ENCODE results near the gene NR2F2. TPM values are rescaled to one million over a fixed set of nuclear protein-coding genes. Genes with fewer than 3 reads are reported as not detected.

Gene NR2F2
- total RNA-seq, 6 experiments from 2014 or later: 11.6 to 30.0 (median 20.7) TPM

GRCh38 chr15:96342406-96343112 is 12.1 kb downstream of the NR2F2 start:
- no peak for DNase-seq
- 39% methylated on average over 15 of the region's 16 CpGs for WGBS (ENCODE audit: insufficient coverage, low coverage, low lambda C conversion rate, missing lambda C conversion rate)
- H3K27me3 ChIP-seq: no peaks in the 10 kb centered on the region

GRCh38 chr15:96343113-96344059 is 12.9 kb downstream of the NR2F2 start:
- Histone ChIP-seq H3K27ac (peak overlapping the region; percentile 90 to 97 (median 91)), H3K9me3 (no peaks in the 10 kb centered on the region), H3K4me1 (peaks cover 0 to 6% (median 3%) of the 10 kb centered on the region in 4 donors), H3K36me3 (no peaks in the 10 kb centered on the region), H3K4me3 (peak overlapping the region in 2 of 3 donors; percentile 5 to 10), H3K27me3 (no peaks in the 10 kb centered on the region)
- DNase-seq (peak in 1 of 3 donors; percentile 41), ATAC-seq (no peak)
- TF ChIP-seq POLR2A (IDR thresholded peaks at IDR 0.05): no peak
- TF ChIP-seq CTCF (IDR thresholded peaks at IDR 0.05): no peak
- intact Hi-C loops (cut with DNase I): loop anchor here in 1 of 2 donors (10.0 kb wide), 1 partner anchor 159 kb away; no protein-coding TSS in a partner anchor
- WGBS (ENCODE audit: insufficient coverage, low coverage, low lambda C conversion rate, missing lambda C conversion rate): 52% methylated on average over 38 of the region's 47 CpGs

More at GRCh38 chr15:96342406-96343112, 12.1 kb downstream of the NR2F2 start:
- no peaks in the 10 kb centered on the region for H3K36me3 ChIP-seq
- H3K27ac ChIP-seq: peak overlapping the region; percentile 90 to 97 (median 91)
- intact Hi-C loops (cut with DNase I): loop anchor here in 1 of 2 donors (10.0 kb wide), 1 partner anchor 158 kb away; no protein-coding TSS in a partner anchor
- peaks cover 0 to 12% (median 3%) of the 10 kb centered on the region in 4 donors for H3K4me1 ChIP-seq
- no peak for ATAC-seq
- no peaks in the 10 kb centered on the region for H3K9me3 ChIP-seq
- peak overlapping the region in 1 of 3 donors; percentile 10 for H3K4me3 ChIP-seq
- no peak for TF ChIP-seq POLR2A (IDR thresholded peaks at IDR 0.05)
- no peak for TF ChIP-seq CTCF (IDR thresholded peaks at IDR 0.05)

GRCh38 chr15:96344060-96344705 is 13.7 kb downstream of the NR2F2 start:
- no peaks in the 10 kb centered on the region for H3K36me3 ChIP-seq
- H3K4me3 ChIP-seq: no peak overlapping the region
- TF ChIP-seq CTCF (IDR thresholded peaks at IDR 0.05): no peak
- TF ChIP-seq POLR2A (IDR thresholded peaks at IDR 0.05): no peak
- DNase-seq (no peak), ATAC-seq (no peak)
- 34% methylated on average over 19 of the region's 31 CpGs for WGBS (ENCODE audit: insufficient coverage, low coverage, low lambda C conversion rate, missing lambda C conversion rate)
- peak overlapping the region; percentile 90 to 97 (median 91) for H3K27ac ChIP-seq
- H3K27me3 ChIP-seq: no peaks in the 10 kb centered on the region
- intact Hi-C loops (cut with DNase I): loop anchor here in 1 of 2 donors (10.0 kb wide), 1 partner anchor 159 kb away; no protein-coding TSS in a partner anchor
- no peaks in the 10 kb centered on the region for H3K9me3 ChIP-seq
- H3K4me1 ChIP-seq: peaks cover 0 to 6% (median 3%) of the 10 kb centered on the region in 4 donors

All from right lobe of liver (tissue), 6 donors.